T follicular helper cell (primary cell): ENCODE results near the gene SCUBE1.

Experiments
- DNase-seq: peaks from one replicate; pipeline ENCODE4 v3.0.0-alpha.2; 2020; ENCODE audit warnings: low read depth
- total RNA-seq, 2 experiments: gene quantifications; one replicate each; lab custom pipeline; 2026; lab: John Stamatoyannopoulos, UW

The SCUBE1 gene
- total RNA-seq = 0 to 0.42 reads per million in 2 experiments

- peak; percentile 3 for DNase-seq
Measured at GRCh38 chr22:43343262-43343669, at the start of gene SCUBE1. SCUBE1 (minus strand) TSS chr22:43343372; CDS start chr22:43343261, 111 bp downstream.

- DNase-seq = no peak
Measured at GRCh38 chr22:43392385-43392989, 49.3 kb upstream of the SCUBE1 start.

GRCh38 chr22:43391306-43391705 is 48.1 kb upstream of the SCUBE1 start:
- DNase-seq = no peak

GRCh38 chr22:43390872-43391271 is 47.7 kb upstream of the SCUBE1 start:
- DNase-seq = no peak

- DNase-seq = no peak
Measured at GRCh38 chr22:43390166-43390565, 47.0 kb upstream of the SCUBE1 start.

GRCh38 chr22:43389227-43389836 is 46.2 kb upstream of the SCUBE1 start:
- no peak for DNase-seq

- peak; percentile 49 for DNase-seq
Measured at GRCh38 chr22:43388420-43388851, 45.3 kb upstream of the SCUBE1 start.

GRCh38 chr22:43387815-43388214 is 44.6 kb upstream of the SCUBE1 start:
- no peak for DNase-seq

- DNase-seq = peak; percentile 46
Measured at GRCh38 chr22:43385770-43386641, 42.8 kb upstream of the SCUBE1 start.

GRCh38 chr22:43384863-43385262 is 41.7 kb upstream of the SCUBE1 start:
- DNase-seq = no peak

- DNase-seq = no peak
Measured at GRCh38 chr22:43381693-43382092, 38.5 kb upstream of the SCUBE1 start.

GRCh38 chr22:43377896-43378704 is 34.9 kb upstream of the SCUBE1 start:
- DNase-seq = no peak

- no peak for DNase-seq
Measured at GRCh38 chr22:43377548-43377895, 34.4 kb upstream of the SCUBE1 start.

GRCh38 chr22:43376765-43377547 is 33.8 kb upstream of the SCUBE1 start:
- DNase-seq = no peak

- DNase-seq = no peak
Measured at GRCh38 chr22:43375951-43376455, 32.8 kb upstream of the SCUBE1 start.

GRCh38 chr22:43370036-43370435 is 26.9 kb upstream of the SCUBE1 start:
- DNase-seq = no peak

GRCh38 chr22:43365715-43366440 is 22.7 kb upstream of the SCUBE1 start:
- no peak for DNase-seq

- no peak for DNase-seq
Measured at GRCh38 chr22:43364169-43364435, 20.9 kb upstream of the SCUBE1 start.

- no peak for DNase-seq
Measured at GRCh38 chr22:43363315-43364168, 20.4 kb upstream of the SCUBE1 start.

- DNase-seq = no peak
Measured at GRCh38 chr22:43360576-43360975, 17.4 kb upstream of the SCUBE1 start.
